Central memory CD8-positive, alpha-beta T cell (primary cell): ENCODE results near the gene PPP1R12C.

Experiments
- ATAC-seq: fragments of 150-1000 bp; cut with Tn5 transposase; replicated peaks from 2 replicates; pipeline ENCODE4 v1.10.0; 2022; ENCODE audit warnings: mild to moderate bottlenecking, moderate FRiP score, moderate number of reproducible peaks; ENCODE audit not compliant: poor library complexity, severe bottlenecking; ENCODE audit errors: extremely low read depth
- DNase-seq, 2 donors: peaks; one replicate each; pipeline ENCODE4 v3.0.0; 2021; ENCODE audit warnings: low spot score in 2 of 2
- H3K27ac Mint-ChIP-seq: one replicate; pipeline ENCODE4 v1.8.0; 2022; ENCODE audit warnings: low read depth, mild to moderate bottlenecking, moderate library complexity, mixed read lengths
- H3K27me3 Mint-ChIP-seq: one replicate; pipeline ENCODE4 v1.8.0; 2022; ENCODE audit warnings: mixed read lengths
- H3K36me3 Mint-ChIP-seq: one replicate; pipeline ENCODE4 v1.8.0; 2022; ENCODE audit warnings: mild to moderate bottlenecking, moderate library complexity, mixed read lengths; ENCODE audit not compliant: insufficient read depth
- H3K4me1 Mint-ChIP-seq: one replicate; pipeline ENCODE4 v1.8.0; 2022; ENCODE audit warnings: mixed read lengths
- H3K4me3 Mint-ChIP-seq: one replicate; pipeline ENCODE4 v1.8.0; 2022; ENCODE audit warnings: mild to moderate bottlenecking, moderate library complexity, mixed read lengths
- H3K9me3 Mint-ChIP-seq: one replicate; pipeline ENCODE4 v1.8.0; 2022; ENCODE audit warnings: mixed read lengths

The PPP1R12C gene

GRCh38 chr19:55088543-55089341 is 28.7 kb downstream of the PPP1R12C start:
- Mint-ChIP-seq H3K4me1 (peaks cover 25% of the 10 kb centered on the region), H3K27ac (peak overlapping the region; percentile 42), H3K4me3 (peak overlapping the region; percentile 45), H3K9me3 (no peaks in the 10 kb centered on the region), H3K36me3 (peaks cover 10% of the 10 kb centered on the region), H3K27me3 (peaks cover 32% of the 10 kb centered on the region)
- ATAC-seq, result peak; percentile 57
- DNase-seq, result peak; percentile 52 to 78

- Mint-ChIP-seq H3K27me3 (peaks cover 39% of the 10 kb centered on the region), H3K4me1 (peaks cover 25% of the 10 kb centered on the region), H3K36me3 (peaks cover 10% of the 10 kb centered on the region), H3K9me3 (no peaks in the 10 kb centered on the region), H3K27ac (peak overlapping the region; percentile 42), H3K4me3 (peak overlapping the region; percentile 45)
- ATAC-seq (no peak), DNase-seq (no peak)
Measured at GRCh38 chr19:55088021-55088451, 29.4 kb downstream of the PPP1R12C start.

GRCh38 chr19:55087542-55087901 is 29.9 kb downstream of the PPP1R12C start:
- ATAC-seq (no peak), DNase-seq (no peak)
- Mint-ChIP-seq H3K4me3 (peak overlapping the region; percentile 45), H3K27me3 (peaks cover 44% of the 10 kb centered on the region), H3K27ac (no peak overlapping the region), H3K9me3 (no peaks in the 10 kb centered on the region), H3K4me1 (peaks cover 28% of the 10 kb centered on the region), H3K36me3 (peaks cover 10% of the 10 kb centered on the region)

GRCh38 chr19:55086730-55087541 is 30.5 kb downstream of the PPP1R12C start:
- peak overlapping the region; percentile 45 for H3K4me3 Mint-ChIP-seq
- H3K27ac Mint-ChIP-seq, result no peak overlapping the region
- H3K27me3 Mint-ChIP-seq, result peaks cover 50% of the 10 kb centered on the region
- peaks cover 13% of the 10 kb centered on the region for H3K36me3 Mint-ChIP-seq
- ATAC-seq (no peak), DNase-seq (no peak)
- H3K9me3 Mint-ChIP-seq, result no peaks in the 10 kb centered on the region
- peaks cover 32% of the 10 kb centered on the region for H3K4me1 Mint-ChIP-seq

- no peak for DNase-seq
- H3K4me3 Mint-ChIP-seq, result no peak overlapping the region
- peaks cover 13% of the 10 kb centered on the region for H3K36me3 Mint-ChIP-seq
- no peak overlapping the region for H3K27ac Mint-ChIP-seq
- H3K9me3 Mint-ChIP-seq, result no peaks in the 10 kb centered on the region
- H3K4me1 Mint-ChIP-seq, result peaks cover 37% of the 10 kb centered on the region
- peaks cover 50% of the 10 kb centered on the region for H3K27me3 Mint-ChIP-seq
- ATAC-seq, result no peak
Measured at GRCh38 chr19:55085923-55086715, 31.3 kb downstream of the PPP1R12C start.

GRCh38 chr19:55084416-55084815 is 33.0 kb downstream of the PPP1R12C start:
- Mint-ChIP-seq H3K27ac (no peak overlapping the region), H3K36me3 (peaks cover 15% of the 10 kb centered on the region), H3K4me1 (peaks cover 52% of the 10 kb centered on the region), H3K27me3 (peaks cover 65% of the 10 kb centered on the region), H3K9me3 (peaks cover 5% of the 10 kb centered on the region), H3K4me3 (no peak overlapping the region)
- ATAC-seq, result no peak
- DNase-seq, result no peak

GRCh38 chr19:55083004-55083850 is 34.2 kb downstream of the PPP1R12C start:
- DNase-seq (no peak), ATAC-seq (no peak)
- peaks cover 66% of the 10 kb centered on the region for H3K27me3 Mint-ChIP-seq
- peaks cover 45% of the 10 kb centered on the region for H3K4me1 Mint-ChIP-seq
- H3K9me3 Mint-ChIP-seq, result peaks cover 5% of the 10 kb centered on the region
- peak overlapping the region; percentile 76 for H3K4me3 Mint-ChIP-seq
- H3K27ac Mint-ChIP-seq, result no peak overlapping the region
- H3K36me3 Mint-ChIP-seq, result peaks cover 13% of the 10 kb centered on the region

- Mint-ChIP-seq H3K27ac (no peak overlapping the region), H3K9me3 (peaks cover 5% of the 10 kb centered on the region), H3K36me3 (peaks cover 10% of the 10 kb centered on the region), H3K4me1 (peaks cover 35% of the 10 kb centered on the region), H3K4me3 (peak overlapping the region; percentile 76), H3K27me3 (peaks cover 64% of the 10 kb centered on the region)
- ATAC-seq (no peak), DNase-seq (no peak)
Measured at GRCh38 chr19:55082020-55082851, 35.2 kb downstream of the PPP1R12C start.

- H3K27me3 Mint-ChIP-seq, result peaks cover 68% of the 10 kb centered on the region
- peaks cover 5% of the 10 kb centered on the region for H3K9me3 Mint-ChIP-seq
- ATAC-seq (no peak), DNase-seq (no peak)
- H3K27ac Mint-ChIP-seq, result no peak overlapping the region
- peak overlapping the region; percentile 76 for H3K4me3 Mint-ChIP-seq
- peaks cover 10% of the 10 kb centered on the region for H3K36me3 Mint-ChIP-seq
- peaks cover 34% of the 10 kb centered on the region for H3K4me1 Mint-ChIP-seq
Measured at GRCh38 chr19:55081770-55082019, 35.7 kb downstream of the PPP1R12C start.

GRCh38 chr19:55080968-55081769 is 36.3 kb downstream of the PPP1R12C start:
- DNase-seq, result peak; percentile 89 to 92
- Mint-ChIP-seq H3K9me3 (peaks cover 5% of the 10 kb centered on the region), H3K36me3 (peaks cover 10% of the 10 kb centered on the region), H3K4me1 (peaks cover 34% of the 10 kb centered on the region), H3K27me3 (peaks cover 74% of the 10 kb centered on the region), H3K4me3 (peak overlapping the region; percentile 76), H3K27ac (no peak overlapping the region)
- ATAC-seq, result peak; percentile 75
